Measurements from ENCODE around the gene COQ5. TPM values are rescaled to one million over a fixed set of nuclear protein-coding genes. Genes with fewer than 3 reads are reported as not detected.
"Not testable (repeated sequence)": the region's sequence is repeated elsewhere in the genome, so short reads cannot be mapped to it uniquely, and the experiment has no call there.

Gene COQ5
- total RNA-seq, 4 donors from 2014 or later: 22.6 to 40.4 (median 28.6) TPM

DNA sequence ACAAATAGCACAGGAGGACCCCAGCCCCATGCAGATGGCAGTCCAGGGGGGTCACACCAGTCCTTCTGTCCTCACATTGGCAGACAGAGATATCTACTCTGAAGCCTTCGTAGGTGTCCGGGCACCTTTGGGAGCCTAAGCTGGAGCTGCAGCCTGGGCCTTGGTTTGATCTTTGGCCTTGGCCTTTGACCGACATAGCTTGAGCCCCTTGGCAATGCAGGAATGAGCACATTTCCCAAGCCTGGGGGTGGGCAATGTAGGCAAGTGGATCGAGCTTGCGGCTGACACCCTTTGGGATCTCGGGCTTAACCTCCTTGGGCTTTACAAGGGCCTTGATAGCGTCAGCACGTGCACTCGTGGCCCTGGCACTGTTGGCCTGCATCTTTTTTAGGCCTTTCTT lies 6.4 kb downstream of the COQ5 start:
- Histone ChIP-seq H3K36me3 (peaks cover 0 to 11% (median 0%) of the 10 kb centered on the region in 3 donors), H3K27me3 (no peaks in the 10 kb centered on the region), H3K9me3 (no peaks in the 10 kb centered on the region), H3K4me1 (peaks cover 0 to 3% (median 0%) of the 10 kb centered on the region in 4 donors), H3K4me3 (no peak overlapping the region), H3K27ac (no peak overlapping the region)
- no peak for DNase-seq
- TF ChIP-seq, protein P1, sequence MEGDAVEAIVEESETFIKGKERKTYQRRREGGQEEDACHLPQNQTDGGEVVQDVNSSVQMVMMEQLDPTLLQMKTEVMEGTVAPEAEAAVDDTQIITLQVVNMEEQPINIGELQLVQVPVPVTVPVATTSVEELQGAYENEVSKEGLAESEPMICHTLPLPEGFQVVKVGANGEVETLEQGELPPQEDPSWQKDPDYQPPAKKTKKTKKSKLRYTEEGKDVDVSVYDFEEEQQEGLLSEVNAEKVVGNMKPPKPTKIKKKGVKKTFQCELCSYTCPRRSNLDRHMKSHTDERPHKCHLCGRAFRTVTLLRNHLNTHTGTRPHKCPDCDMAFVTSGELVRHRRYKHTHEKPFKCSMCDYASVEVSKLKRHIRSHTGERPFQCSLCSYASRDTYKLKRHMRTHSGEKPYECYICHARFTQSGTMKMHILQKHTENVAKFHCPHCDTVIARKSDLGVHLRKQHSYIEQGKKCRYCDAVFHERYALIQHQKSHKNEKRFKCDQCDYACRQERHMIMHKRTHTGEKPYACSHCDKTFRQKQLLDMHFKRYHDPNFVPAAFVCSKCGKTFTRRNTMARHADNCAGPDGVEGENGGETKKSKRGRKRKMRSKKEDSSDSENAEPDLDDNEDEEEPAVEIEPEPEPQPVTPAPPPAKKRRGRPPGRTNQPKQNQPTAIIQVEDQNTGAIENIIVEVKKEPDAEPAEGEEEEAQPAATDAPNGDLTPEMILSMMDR (IDR thresholded peaks at IDR 0.05): no peak
- TF ChIP-seq POLR2A (IDR thresholded peaks at IDR 0.05): no peak

DNA sequence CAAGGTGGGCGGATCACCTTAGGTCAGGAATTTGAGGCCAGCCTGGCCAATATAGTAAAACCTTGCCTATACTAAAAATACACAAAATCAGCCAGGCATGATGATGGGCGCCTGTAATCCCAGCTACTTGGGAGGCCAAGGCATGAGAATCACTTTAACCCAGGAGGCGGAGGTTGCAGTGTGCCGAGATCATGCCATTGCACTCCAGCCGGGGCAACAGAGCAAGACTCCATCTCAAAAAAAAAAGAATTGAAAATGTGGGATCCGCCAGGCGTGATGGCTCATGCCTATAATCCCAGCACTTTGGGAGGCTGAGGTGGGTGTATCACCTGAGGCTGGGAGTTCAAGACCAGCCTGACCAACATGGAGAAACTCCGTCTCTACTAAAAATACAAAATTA lies 9.6 kb downstream of the COQ5 start:
- not testable (repeated sequence) for DNase-seq
- H3K36me3 ChIP-seq: peaks cover 0 to 31% (median 0%) of the 10 kb centered on the region in 3 donors

DNA sequence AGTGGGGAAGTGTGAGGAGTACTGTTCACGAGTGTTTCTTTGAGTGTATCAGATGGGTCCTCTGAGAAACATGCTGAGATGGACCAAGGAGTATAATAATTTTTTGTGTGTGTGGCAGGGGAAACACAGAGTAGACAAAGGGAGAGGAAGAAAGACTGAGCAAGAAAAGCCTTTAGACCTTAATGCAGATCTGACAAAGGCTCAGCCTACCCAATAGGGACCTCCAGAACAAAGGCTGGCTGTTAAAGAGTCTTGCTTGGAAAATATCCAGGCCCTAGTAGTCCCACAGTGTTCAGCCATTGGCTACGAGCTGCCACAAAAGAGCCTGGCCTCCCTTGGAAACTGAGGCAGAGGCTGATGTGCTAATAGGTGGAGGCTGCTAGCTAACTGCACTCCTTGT lies 13.5 kb downstream of the COQ5 start:
- Histone ChIP-seq H3K4me1 (no peaks in the 10 kb centered on the region), H3K4me3 (no peak overlapping the region), H3K36me3 (peaks cover 0 to 58% (median 0%) of the 10 kb centered on the region in 3 donors), H3K27me3 (no peaks in the 10 kb centered on the region), H3K27ac (no peak overlapping the region), H3K9me3 (no peaks in the 10 kb centered on the region)
- TF ChIP-seq, protein P1 (IDR thresholded peaks at IDR 0.05): no peak
- no peak for TF ChIP-seq POLR2A (IDR thresholded peaks at IDR 0.05)
- DNase-seq: no peak

More for the DNA sequence above, 9.6 kb downstream of the COQ5 start:
- H3K27me3 ChIP-seq, H3K9me3 ChIP-seq, H3K4me1 ChIP-seq, H3K27ac ChIP-seq, H3K4me3 ChIP-seq: not testable (repeated sequence)

DNA sequence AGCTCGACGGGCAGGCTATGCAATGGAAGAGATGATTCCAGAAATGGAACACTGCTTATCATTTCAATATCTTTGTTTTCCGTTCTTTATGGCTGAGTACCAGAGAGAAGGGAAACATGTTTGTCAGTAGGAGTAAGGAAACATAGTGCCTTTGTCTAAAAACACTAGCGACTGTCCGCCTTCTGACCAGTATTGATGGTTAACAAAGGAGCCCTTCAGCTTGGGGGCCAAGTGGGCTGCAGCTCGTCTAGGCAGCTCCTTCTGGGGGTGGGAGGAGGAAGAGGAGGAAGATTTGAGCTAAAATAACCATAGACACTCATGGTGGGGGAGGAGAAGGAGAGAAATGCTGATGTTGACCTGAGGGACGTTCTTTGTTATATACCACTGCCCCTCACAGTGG lies 15.0 kb downstream of the COQ5 start:
- no peak overlapping the region for H3K4me3 ChIP-seq
- TF ChIP-seq, protein P1 (IDR thresholded peaks at IDR 0.05): no peak
- TF ChIP-seq POLR2A (IDR thresholded peaks at IDR 0.05): no peak
- no peak overlapping the region for H3K27ac ChIP-seq
- H3K27me3 ChIP-seq: no peaks in the 10 kb centered on the region
- no peak for DNase-seq
- H3K36me3 ChIP-seq: peaks cover 0 to 72% (median 0%) of the 10 kb centered on the region in 3 donors
- H3K4me1 ChIP-seq: no peaks in the 10 kb centered on the region
- H3K9me3 ChIP-seq: no peaks in the 10 kb centered on the region

DNA sequence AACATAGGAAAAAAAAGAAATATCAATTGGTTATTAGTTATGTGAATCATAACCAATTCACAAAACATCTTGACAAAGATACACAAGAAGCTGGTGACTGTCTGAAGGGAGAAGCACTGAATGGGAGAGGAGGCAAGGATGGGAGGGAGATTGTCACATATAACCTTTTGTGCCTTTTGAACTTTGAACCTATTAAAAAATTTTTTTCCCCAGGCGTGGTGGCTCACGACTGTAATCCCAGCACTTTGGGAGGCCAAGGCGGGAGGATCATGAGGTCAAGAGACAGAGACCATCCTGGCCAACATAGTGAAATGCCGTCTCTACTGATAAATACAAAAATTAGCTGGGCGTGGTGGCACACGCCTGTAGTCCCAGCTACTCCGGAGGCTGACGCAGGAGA lies 20.4 kb downstream of the COQ5 start:
- Histone ChIP-seq H3K4me1 (no peaks in the 10 kb centered on the region), H3K27ac (no peak overlapping the region), H3K27me3 (no peaks in the 10 kb centered on the region), H3K4me3 (no peak overlapping the region), H3K9me3 (no peaks in the 10 kb centered on the region), H3K36me3 (peaks cover 0 to 62% (median 0%) of the 10 kb centered on the region in 3 donors)
- TF ChIP-seq, protein P1 (IDR thresholded peaks at IDR 0.05): no peak
- no peak for TF ChIP-seq POLR2A (IDR thresholded peaks at IDR 0.05)
- no peak for DNase-seq

DNA sequence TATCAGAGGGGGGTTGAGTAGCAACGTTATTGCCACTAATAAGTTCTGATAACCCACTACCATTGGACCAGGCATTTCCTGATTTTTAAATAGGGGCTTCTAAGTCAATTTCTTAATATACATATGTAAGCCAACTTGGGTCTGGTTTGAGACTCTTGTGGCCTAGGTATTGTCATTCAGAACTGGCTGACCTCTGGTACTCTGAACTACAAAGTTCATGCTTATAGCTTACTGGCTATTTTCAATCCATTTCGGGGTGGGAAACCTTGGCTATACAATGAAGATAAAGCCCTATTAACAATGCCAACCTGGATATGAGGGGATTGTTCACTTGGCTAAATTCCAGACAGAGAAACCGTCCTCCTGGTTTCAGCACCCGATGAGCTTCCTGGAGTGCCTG lies 24.4 kb downstream of the COQ5 start:
- TF ChIP-seq POLR2A (IDR thresholded peaks at IDR 0.05): no peak
- TF ChIP-seq, protein P1 (IDR thresholded peaks at IDR 0.05): no peak

More for the DNA sequence above, 24.4 kb downstream of the COQ5 start:
- DNase-seq: no peak
- Histone ChIP-seq H3K4me3 (no peak overlapping the region), H3K9me3 (no peaks in the 10 kb centered on the region), H3K27me3 (no peaks in the 10 kb centered on the region), H3K4me1 (no peaks in the 10 kb centered on the region), H3K27ac (no peak overlapping the region), H3K36me3 (peaks cover 0 to 37% (median 0%) of the 10 kb centered on the region in 3 donors)
